HCT116 (cell line): ENCODE measurements around the gene SRD5A3. TPM values are rescaled to one million over a fixed set of nuclear protein-coding genes. Genes with fewer than 3 reads are reported as not detected.

Source experiments
- ATAC-seq: fragments of 200-7000 bp; cut with Tn5 transposase; 2 replicates; pipeline ENCODE4 v1.9.1; 2020; ENCODE audit warnings: mild to moderate bottlenecking, moderate library complexity
- BruUV-seq: library from RNA; stranded (reverse); fragments of 400-500 nt; replicated peaks from 2 replicates; lab custom pipeline; 2021; lab: Mats Ljungman, UMichigan
- CTCF ChIA-PET: fragments of 300-600 bp; sonication (Branson Sonifier 250); formaldehyde crosslinking; loops from one replicate; lab custom pipeline; 2021; ENCODE audit warnings: antibody characterized with exemption; lab: Charles Lee
- POLR2A ChIA-PET: fragments of 300-600, 350-600 bp; sonication (Branson Sonifier 250); formaldehyde crosslinking; loops from one replicate; lab custom pipeline; 2021; ENCODE audit warnings: antibody characterized with exemption; lab: Charles Lee
- RAD21 ChIA-PET, 2 experiments: fragments of 300-600 bp; sonication (Branson Sonifier 250); formaldehyde crosslinking; loops; one replicate each; lab custom pipeline; 2023; ENCODE audit warnings: low total read pairs in 2 of 2; ENCODE audit not compliant: uncharacterized antibody in 2 of 2, unreplicated experiment in 2 of 2, low non-redundant PET in 1 of 2; lab: Charles Lee
- DNase-seq: peaks from one replicate; pipeline ENCODE4 v3.0.0-alpha.2; 2010; ENCODE audit warnings: low read depth, low spot score
- H2AFZ ChIP-seq: fragments of 200-600 bp; shearing (Covaris generic), sonication (generic); 2 replicates; pipeline ENCODE4 v1.6.1; 2017; ENCODE audit warnings: low read depth, mixed run types, mixed read lengths, antibody characterized with exemption, low read length; ENCODE audit not compliant: poor library complexity, severe bottlenecking
- H3K27ac ChIP-seq: 2 replicates; pipeline ENCODE4 v1.5.1; 2012; ENCODE audit warnings: low read depth, low read length
- H3K27me3 ChIP-seq: fragments of 200-600 bp; sonication (generic); 2 replicates; pipeline ENCODE4 v1.6.1; 2016; ENCODE audit warnings: mixed run types, low read length, mixed read lengths; ENCODE audit not compliant: insufficient read depth
- H3K36me3 ChIP-seq, 2 experiments: fragments of 200-500 bp in 1 of 2; fragments of 200-600 bp in 1 of 2; sonication (Bioruptor generic) in 1 of 2; sonication (generic) in 1 of 2; 2 replicates each; pipeline versions ENCODE4 v1.5.1 to v1.6.1; 2014 to 2016; ENCODE audit warnings: low read length in 2 of 2, inconsistent platforms in 1 of 2, mixed read lengths in 1 of 2, mixed run types in 1 of 2; ENCODE audit not compliant: insufficient read depth in 2 of 2, control insufficient read depth in 1 of 2
- H3K4me1 ChIP-seq, 2 experiments: fragments of 200-600 bp in 1 of 2; sonication (generic) in 1 of 2; 2 replicates each; pipeline versions ENCODE4 v1.5.1 to v1.6.1; 2012 to 2017; ENCODE audit warnings: low read length in 2 of 2, inconsistent platforms in 1 of 2, mild to moderate bottlenecking in 1 of 2, mixed read lengths in 1 of 2, mixed run types in 1 of 2, moderate library complexity in 1 of 2; ENCODE audit not compliant: insufficient read depth in 2 of 2, control insufficient read depth in 1 of 2
- H3K4me2 ChIP-seq: fragments of 200-600 bp; sonication (generic); 2 replicates; pipeline ENCODE4 v1.6.1; 2017; ENCODE audit warnings: mixed run types, low read length, mixed read lengths
- H3K4me3 ChIP-seq, 2 experiments: fragments of 200-600 bp in 1 of 2; sonication (generic) in 1 of 2; replicated peaks in 1 of 2; 2 replicates each; pipeline ENCODE4 v1.5.1; 2011 to 2016; ENCODE audit warnings: low read length in 2 of 2, control low read depth in 1 of 2, low read depth in 1 of 2, mild to moderate bottlenecking in 1 of 2, mixed read lengths in 1 of 2, mixed run types in 1 of 2
- H3K79me2 ChIP-seq: fragments of 200-600 bp; sonication (generic); 2 replicates; pipeline ENCODE4 v1.6.1; 2017; ENCODE audit warnings: mild to moderate bottlenecking, mixed run types, low read length, moderate library complexity, mixed read lengths; ENCODE audit not compliant: insufficient read depth
- H3K9ac ChIP-seq: fragments of 200-600 bp; sonication (generic); 2 replicates; pipeline ENCODE4 v1.6.1; 2016; ENCODE audit warnings: low read length, mixed read lengths
- H3K9me2 ChIP-seq: fragments of 200-600 bp; sonication (generic), shearing (Covaris generic); 2 replicates; pipeline ENCODE4 v1.6.1; 2017; ENCODE audit warnings: mixed run types, mild to moderate bottlenecking, moderate library complexity; ENCODE audit not compliant: insufficient read depth
- H3K9me3 ChIP-seq, 2 experiments: fragments of 200-500 bp in 1 of 2; fragments of 200-600 bp in 1 of 2; sonication (Bioruptor generic) in 1 of 2; sonication (generic) in 1 of 2; 2 replicates each; pipeline ENCODE4 v1.6.1; 2014 to 2017; ENCODE audit warnings: low read length in 2 of 2, mixed read lengths in 2 of 2, inconsistent platforms in 1 of 2, low read depth in 1 of 2, mild to moderate bottlenecking in 1 of 2, mixed run types in 1 of 2, moderate library complexity in 1 of 2; ENCODE audit not compliant: control insufficient read depth in 1 of 2, insufficient read depth in 1 of 2
- H4K20me1 ChIP-seq: fragments of 200-600 bp; sonication (generic), shearing (Covaris generic); 2 replicates; pipeline ENCODE4 v1.6.1; 2017; ENCODE audit warnings: mixed run types, mild to moderate bottlenecking, moderate library complexity; ENCODE audit not compliant: insufficient read depth
- CBX3 ChIP-seq: IDR thresholded peaks from 2 replicates; pipeline ENCODE4 v1.6.1; 2012; ENCODE audit warnings: low read depth
- ELF1 ChIP-seq: IDR thresholded peaks from 2 replicates; pipeline ENCODE4 v1.6.1; 2012; ENCODE audit warnings: low read depth, borderline replicate concordance
- EZH2 ChIP-seq: fragments of 200-600 bp; sonication (generic); IDR thresholded peaks from 2 replicates; pipeline ENCODE4 v1.6.1; 2017; ENCODE audit warnings: antibody characterized with exemption, mixed run types
- FOSL1 ChIP-seq: IDR thresholded peaks from 2 replicates; pipeline ENCODE4 v1.6.1; 2012; ENCODE audit warnings: low read depth
- JUND ChIP-seq: IDR thresholded peaks from 2 replicates; pipeline ENCODE4 v1.6.1; 2012
- POLR2A ChIP-seq: IDR thresholded peaks from 2 replicates; pipeline ENCODE4 v1.7.0; 2011; ENCODE audit warnings: borderline replicate concordance; ENCODE audit not compliant: insufficient read depth, insufficient read length; ENCODE audit errors: extremely low read depth
- POLR2AphosphoS5 ChIP-seq: IDR thresholded peaks from 2 replicates; pipeline ENCODE4 v1.6.1; 2011; ENCODE audit warnings: mild to moderate bottlenecking, low read depth, low read length, moderate library complexity
- RAD21 ChIP-seq: IDR thresholded peaks from 2 replicates; pipeline ENCODE4 v1.6.1; 2012; ENCODE audit warnings: low read depth, mild to moderate bottlenecking
- SIN3A ChIP-seq: IDR thresholded peaks from 2 replicates; pipeline ENCODE4 v1.6.1; 2012; ENCODE audit warnings: low read depth
- SP1 ChIP-seq: IDR thresholded peaks from 2 replicates; pipeline ENCODE4 v1.6.1; 2012; ENCODE audit warnings: low read depth
- SRF ChIP-seq: IDR thresholded peaks from 2 replicates; pipeline ENCODE4 v1.6.1; 2012; ENCODE audit warnings: low read depth
- TCF7L2 ChIP-seq: IDR thresholded peaks from 2 replicates; pipeline ENCODE4 v1.7.0; 2011; ENCODE audit warnings: borderline replicate concordance, inconsistent platforms; ENCODE audit not compliant: insufficient read depth, insufficient read length; ENCODE audit errors: extremely low read depth
- YY1 ChIP-seq: IDR thresholded peaks from 2 replicates; pipeline ENCODE4 v1.6.1; 2011; ENCODE audit warnings: low read length, low read depth, moderate library complexity, mild to moderate bottlenecking; ENCODE audit not compliant: insufficient replicate concordance; ENCODE audit errors: extremely low read depth
- ZBTB33 ChIP-seq: IDR thresholded peaks from 2 replicates; pipeline ENCODE4 v1.6.1; 2011; ENCODE audit warnings: mild to moderate bottlenecking, low read length, moderate library complexity; ENCODE audit not compliant: insufficient replicate concordance; ENCODE audit errors: extremely low read depth
- ZFX ChIP-seq: fragments of 450-650 bp; IDR thresholded peaks from 2 replicates; pipeline ENCODE4 v1.6.1; 2017
- ZNF274 ChIP-seq: fragments of 200-500 bp; sonication (Bioruptor generic); IDR thresholded peaks from 2 replicates; pipeline ENCODE4 v1.6.1; 2014; ENCODE audit warnings: mild to moderate bottlenecking, low read depth, low read length, inconsistent platforms
- intact Hi-C: fragments of 100-400 bp; cut with micrococcal nuclease; formaldehyde crosslinking; loops from 2 replicates; pipeline ENCODE4 v1.10.0; 2022
- total RNA-seq: library from RNA; stranded (reverse); gene quantifications from one replicate; pipeline ENCODE4 v1.2.1, GENCODE V29; 2021; ENCODE audit not compliant: unreplicated experiment
- TF ChIP-seq, protein P1 (sequence below): IDR thresholded peaks from 2 replicates; pipeline ENCODE4 v1.6.1; 2012; ENCODE audit warnings: low read depth
- TF ChIP-seq, protein P2 (sequence below): IDR thresholded peaks from 2 replicates; pipeline ENCODE4 v1.6.1; 2012
- TF ChIP-seq, protein P3 (sequence below), 3 experiments: fragments of 200-600 bp in 1 of 3; sonication (generic) in 1 of 3; IDR thresholded peaks in 2 of 3; conservative IDR thresholded peaks in 1 of 3; 2 replicates each; pipeline ENCODE4 v1.5.1; 2012 to 2017; ENCODE audit warnings: low read depth in 2 of 3, low read length in 2 of 3, antibody characterized with exemption in 1 of 3, borderline replicate concordance in 1 of 3, control low read depth in 1 of 3, mild to moderate bottlenecking in 1 of 3, mixed read lengths in 1 of 3, mixed run types in 1 of 3, moderate library complexity in 1 of 3; ENCODE audit not compliant: insufficient read depth in 1 of 3

The SRD5A3 gene
- total RNA-seq, 1 experiment from 2014 or later, result 19.9 TPM

GRCh38 chr4:55326629-55327028 lies 19.4 kb upstream of the SRD5A3 start:
- ChIA-PET POLR2A (no interaction called here), CTCF (interaction anchor here (1.5 kb wide), 1 partner anchor 19 kb away, joined by 6 read pairs; the partner anchor contains the start of gene SRD5A3)
- intact Hi-C loops, result no loop called here

More at GRCh38 chr4:55326629-55327028, 19.4 kb upstream of the SRD5A3 start:
- Histone ChIP-seq H2AFZ (no peak overlapping the region), H3K9ac (no peak overlapping the region), H4K20me1 (no peaks in the 10 kb centered on the region), H3K27me3 (no peaks in the 10 kb centered on the region), H3K4me1 (peaks cover 0 to 10% of the 10 kb centered on the region in 2 experiments; a peak in 1 of 4 replicates), H3K4me3 (no peak overlapping the region), H3K79me2 (no peaks in the 10 kb centered on the region), H3K9me2 (no peaks in the 10 kb centered on the region), H3K36me3 (no peaks in the 10 kb centered on the region), H3K9me3 (0 out of 4 replicates have a peak, but pooled peaks cover 0 to 6% of the 10 kb centered on the region in 2 experiments), H3K27ac (no peak overlapping the region), H3K4me2 (no peak overlapping the region)
- no TSS peak for BruUV-seq
- RAD21 ChIA-PET, result no interaction called here
- no peak for TF ChIP-seq ZNF274
- TF ChIP-seq POLR2AphosphoS5, result no peak
- TF ChIP-seq ZFX, result no peak
- TF ChIP-seq, protein P1, sequence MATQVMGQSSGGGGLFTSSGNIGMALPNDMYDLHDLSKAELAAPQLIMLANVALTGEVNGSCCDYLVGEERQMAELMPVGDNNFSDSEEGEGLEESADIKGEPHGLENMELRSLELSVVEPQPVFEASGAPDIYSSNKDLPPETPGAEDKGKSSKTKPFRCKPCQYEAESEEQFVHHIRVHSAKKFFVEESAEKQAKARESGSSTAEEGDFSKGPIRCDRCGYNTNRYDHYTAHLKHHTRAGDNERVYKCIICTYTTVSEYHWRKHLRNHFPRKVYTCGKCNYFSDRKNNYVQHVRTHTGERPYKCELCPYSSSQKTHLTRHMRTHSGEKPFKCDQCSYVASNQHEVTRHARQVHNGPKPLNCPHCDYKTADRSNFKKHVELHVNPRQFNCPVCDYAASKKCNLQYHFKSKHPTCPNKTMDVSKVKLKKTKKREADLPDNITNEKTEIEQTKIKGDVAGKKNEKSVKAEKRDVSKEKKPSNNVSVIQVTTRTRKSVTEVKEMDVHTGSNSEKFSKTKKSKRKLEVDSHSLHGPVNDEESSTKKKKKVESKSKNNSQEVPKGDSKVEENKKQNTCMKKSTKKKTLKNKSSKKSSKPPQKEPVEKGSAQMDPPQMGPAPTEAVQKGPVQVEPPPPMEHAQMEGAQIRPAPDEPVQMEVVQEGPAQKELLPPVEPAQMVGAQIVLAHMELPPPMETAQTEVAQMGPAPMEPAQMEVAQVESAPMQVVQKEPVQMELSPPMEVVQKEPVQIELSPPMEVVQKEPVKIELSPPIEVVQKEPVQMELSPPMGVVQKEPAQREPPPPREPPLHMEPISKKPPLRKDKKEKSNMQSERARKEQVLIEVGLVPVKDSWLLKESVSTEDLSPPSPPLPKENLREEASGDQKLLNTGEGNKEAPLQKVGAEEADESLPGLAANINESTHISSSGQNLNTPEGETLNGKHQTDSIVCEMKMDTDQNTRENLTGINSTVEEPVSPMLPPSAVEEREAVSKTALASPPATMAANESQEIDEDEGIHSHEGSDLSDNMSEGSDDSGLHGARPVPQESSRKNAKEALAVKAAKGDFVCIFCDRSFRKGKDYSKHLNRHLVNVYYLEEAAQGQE, result no peak
- TF ChIP-seq, protein P2, sequence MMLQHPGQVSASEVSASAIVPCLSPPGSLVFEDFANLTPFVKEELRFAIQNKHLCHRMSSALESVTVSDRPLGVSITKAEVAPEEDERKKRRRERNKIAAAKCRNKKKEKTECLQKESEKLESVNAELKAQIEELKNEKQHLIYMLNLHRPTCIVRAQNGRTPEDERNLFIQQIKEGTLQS, result no peak
- TF ChIP-seq ZBTB33, result no peak
- no peak for TF ChIP-seq EZH2
- no peak for TF ChIP-seq TCF7L2
- TF ChIP-seq JUND, result no peak
- TF ChIP-seq SIN3A, result no peak
- TF ChIP-seq YY1, result no peak
- no peak for TF ChIP-seq RAD21
- TF ChIP-seq FOSL1, result no peak
- no peak for TF ChIP-seq ELF1
- TF ChIP-seq POLR2A, result no peak
- TF ChIP-seq SP1, result no peak
- TF ChIP-seq SRF, result no peak
- TF ChIP-seq CBX3, result no peak
- TF ChIP-seq, protein P3, sequence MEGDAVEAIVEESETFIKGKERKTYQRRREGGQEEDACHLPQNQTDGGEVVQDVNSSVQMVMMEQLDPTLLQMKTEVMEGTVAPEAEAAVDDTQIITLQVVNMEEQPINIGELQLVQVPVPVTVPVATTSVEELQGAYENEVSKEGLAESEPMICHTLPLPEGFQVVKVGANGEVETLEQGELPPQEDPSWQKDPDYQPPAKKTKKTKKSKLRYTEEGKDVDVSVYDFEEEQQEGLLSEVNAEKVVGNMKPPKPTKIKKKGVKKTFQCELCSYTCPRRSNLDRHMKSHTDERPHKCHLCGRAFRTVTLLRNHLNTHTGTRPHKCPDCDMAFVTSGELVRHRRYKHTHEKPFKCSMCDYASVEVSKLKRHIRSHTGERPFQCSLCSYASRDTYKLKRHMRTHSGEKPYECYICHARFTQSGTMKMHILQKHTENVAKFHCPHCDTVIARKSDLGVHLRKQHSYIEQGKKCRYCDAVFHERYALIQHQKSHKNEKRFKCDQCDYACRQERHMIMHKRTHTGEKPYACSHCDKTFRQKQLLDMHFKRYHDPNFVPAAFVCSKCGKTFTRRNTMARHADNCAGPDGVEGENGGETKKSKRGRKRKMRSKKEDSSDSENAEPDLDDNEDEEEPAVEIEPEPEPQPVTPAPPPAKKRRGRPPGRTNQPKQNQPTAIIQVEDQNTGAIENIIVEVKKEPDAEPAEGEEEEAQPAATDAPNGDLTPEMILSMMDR (IDR thresholded peaks at IDR 0.05 in 2 of 3, conservative IDR thresholded peaks at IDR 0.05 in 1 of 3; ENCODE audit: borderline replicate concordance in 1 of 3, insufficient read depth in 1 of 3, low read depth in 2 of 3, low read length in 2 of 3), result no peak
- DNase-seq (no peak), ATAC-seq (no peak)
